NCI-H2196 (cell line): ENCODE data around the gene SH3TC2.
"Not testable (repeated sequence)": the region's sequence is repeated elsewhere in the genome, so short reads cannot be mapped to it uniquely, and the experiment has no call there.

ENCODE experiments used
- DNase-seq: peaks from one replicate; lab custom pipeline; 2025; ENCODE audit not compliant: unreplicated experiment; lab: John Stamatoyannopoulos, UW

Gene SH3TC2

DNA sequence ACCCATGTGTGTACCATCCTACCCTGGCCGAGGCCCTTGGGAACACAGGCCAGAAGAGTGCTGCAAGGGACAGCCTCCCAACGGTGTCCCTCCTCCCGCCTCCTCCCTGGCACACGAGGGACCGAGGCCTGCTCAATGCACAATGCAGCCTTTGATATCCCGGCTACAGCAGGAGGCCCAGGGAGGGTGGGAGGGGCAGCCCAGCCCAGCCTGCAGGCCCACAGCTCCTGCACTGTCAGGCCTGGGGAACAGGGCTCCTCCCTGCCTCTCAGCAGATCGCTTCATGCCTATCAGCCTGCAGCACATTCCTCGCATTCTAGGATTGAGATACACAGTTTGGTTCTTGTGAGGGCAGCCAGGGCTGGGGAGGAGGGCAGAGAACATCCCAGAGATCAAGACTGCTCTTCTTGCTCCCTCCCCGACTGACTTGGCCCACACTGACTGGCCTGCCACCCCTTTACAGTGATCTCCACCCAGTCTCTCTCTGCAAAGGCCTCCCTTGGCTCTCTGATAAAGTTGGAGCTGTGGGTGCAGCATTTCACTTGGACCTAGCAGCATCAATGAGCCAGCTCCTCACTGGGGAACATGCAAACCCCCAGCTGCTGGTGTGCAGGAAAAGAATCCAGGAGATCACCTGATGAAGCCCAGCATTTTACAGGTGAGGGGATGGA lies at the start of gene SH3TC2:
SH3TC2 (minus strand) TSS at position 46 of the 671 bp plus-strand sequence; CDS start at position 6, 40 bp downstream.
- no peak for DNase-seq

DNA sequence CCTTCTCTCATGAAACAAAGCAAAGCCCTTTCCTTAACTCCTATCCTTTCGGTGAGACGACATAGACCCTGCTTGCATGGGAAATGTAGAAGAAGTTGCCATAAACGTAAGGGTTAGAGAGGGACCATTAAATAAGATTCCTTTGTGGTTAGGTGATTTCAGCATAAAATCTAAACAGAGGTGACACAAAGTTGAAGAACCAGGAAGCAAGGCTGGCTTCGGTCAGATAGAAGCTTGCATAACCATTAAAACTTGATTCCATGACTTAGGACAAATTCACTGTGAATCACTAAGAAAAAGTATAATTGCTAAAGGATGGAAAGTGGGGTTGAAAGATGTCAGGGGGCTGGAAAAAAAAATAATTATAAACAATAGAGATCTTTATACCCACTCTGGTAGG lies 47.5 kb upstream of the SH3TC2 start:
- no peak for DNase-seq

DNA sequence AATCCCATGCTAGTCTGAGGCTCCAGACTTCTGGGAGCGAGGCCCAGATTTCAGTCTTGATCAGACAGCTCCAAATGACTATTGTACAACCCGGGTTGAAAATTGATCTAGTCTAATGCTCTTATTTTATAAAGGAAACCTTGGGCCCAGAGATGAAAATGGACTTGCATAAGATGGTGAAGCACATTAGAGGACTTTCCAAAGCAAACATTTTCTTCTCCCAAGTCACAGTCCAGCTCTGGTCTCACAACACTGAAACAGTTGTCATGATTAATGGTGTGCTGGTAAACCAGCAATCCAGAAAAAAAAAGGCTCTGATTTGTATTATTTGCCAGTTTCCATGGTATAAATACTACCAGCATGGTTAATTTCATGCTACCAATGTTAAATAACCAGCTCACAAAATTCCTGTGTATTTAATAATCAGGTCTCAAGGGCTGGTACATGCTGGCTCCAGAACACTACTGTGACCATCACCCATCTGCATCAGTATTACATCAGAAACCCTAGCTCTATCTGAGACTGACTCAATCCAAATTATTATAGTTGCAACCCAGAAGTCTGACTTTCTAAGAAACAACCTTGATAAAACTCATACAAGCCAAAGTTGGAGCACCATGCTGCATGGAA lies 45.9 kb upstream of the SH3TC2 start:
- DNase-seq = no peak

DNA sequence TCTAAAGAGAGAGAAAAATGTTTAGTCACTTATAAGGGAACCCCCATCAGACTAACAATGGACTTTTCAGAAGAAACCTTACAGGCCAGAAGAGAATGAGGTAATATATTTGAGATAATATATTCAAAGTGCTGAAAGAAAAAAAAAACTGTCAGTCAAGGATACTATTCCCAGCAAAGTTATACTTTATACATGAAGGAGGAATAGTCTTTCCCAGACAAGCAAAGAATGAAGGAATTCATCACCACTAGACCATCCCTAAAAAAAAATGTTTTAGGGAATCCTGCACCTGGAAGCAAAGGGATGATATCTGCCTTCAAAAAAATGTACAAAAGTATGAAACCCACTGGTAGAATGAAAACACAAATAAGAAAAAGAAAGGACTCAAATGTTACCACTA lies 37.5 kb upstream of the SH3TC2 start:
- DNase-seq = no peak

DNA sequence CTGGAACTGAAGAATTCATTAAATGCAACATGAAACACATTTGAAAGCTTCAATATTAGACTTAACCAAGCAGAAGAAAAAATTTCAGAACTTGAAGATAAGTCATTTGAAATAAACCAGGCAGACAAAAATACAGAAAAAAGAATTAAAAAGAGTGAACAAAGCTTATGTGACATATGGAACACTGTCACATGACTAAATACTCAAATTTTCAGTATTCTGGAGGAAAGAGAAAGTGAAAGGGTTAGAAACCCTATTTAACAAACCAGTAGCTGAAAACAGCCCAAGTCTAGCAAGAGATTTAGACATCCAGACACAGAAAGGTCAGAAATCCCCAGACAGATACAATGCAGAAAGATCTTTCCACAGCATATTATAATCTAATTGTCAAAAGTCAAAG lies 37.1 kb upstream of the SH3TC2 start:
- DNase-seq = no peak

DNA sequence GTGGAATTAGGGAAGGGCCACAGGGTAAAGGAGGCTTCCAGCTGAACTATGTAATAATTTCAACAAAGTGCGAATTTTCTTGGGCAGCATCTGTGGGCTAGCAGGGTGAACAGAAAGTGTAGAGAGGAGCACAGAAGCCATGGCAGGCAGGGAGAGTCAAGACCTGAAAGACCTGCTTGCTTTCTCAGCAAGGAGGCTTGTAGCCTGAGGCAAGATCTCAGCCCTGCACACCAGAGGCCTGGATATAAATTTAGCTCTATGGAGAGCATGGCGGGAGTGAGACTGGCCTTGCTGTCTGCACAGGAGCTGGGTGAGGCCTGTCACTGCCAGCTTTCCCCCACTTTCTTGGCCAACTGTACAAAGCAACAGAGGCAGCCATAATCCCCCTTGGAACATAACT lies 32.1 kb upstream of the SH3TC2 start:
- no peak for DNase-seq

DNA sequence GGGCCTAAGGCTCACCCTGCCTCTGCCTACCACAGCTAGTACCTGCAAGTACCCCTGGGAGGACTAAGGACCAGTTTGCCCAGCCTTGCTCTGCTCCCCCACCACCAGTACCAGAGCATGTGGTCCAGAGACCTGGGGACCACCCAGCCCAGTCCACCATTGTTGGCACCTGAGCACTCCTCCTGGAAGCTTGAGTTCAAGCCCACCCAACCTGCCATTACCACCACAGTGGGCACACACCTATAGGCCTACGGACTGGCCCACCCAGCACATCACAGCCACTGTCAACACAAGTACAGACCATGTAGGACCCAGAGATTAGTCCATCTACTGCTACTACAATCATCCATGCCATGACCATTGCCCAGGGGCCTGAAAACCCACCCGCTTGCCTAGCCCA lies 30.8 kb upstream of the SH3TC2 start:
- no peak for DNase-seq

DNA sequence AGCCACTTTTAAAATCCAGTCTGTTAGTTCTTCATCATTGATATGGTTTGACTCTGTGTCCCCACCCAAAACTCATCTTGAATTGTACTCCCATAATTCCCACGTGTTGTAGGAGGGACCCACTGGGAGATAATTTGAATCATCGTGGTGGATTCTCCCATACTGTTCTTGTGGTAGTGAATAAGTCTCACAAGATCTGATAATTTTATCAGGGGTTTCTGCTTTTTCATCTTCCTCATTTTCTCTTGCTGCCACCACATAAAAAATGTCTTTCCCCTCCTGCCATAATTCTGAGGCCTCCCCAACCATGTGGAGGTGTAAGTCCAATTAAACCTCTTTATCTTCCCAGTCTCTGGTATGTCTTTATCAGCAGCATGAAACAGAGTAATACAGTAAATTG lies 26.9 kb upstream of the SH3TC2 start:
- DNase-seq = no peak

DNA sequence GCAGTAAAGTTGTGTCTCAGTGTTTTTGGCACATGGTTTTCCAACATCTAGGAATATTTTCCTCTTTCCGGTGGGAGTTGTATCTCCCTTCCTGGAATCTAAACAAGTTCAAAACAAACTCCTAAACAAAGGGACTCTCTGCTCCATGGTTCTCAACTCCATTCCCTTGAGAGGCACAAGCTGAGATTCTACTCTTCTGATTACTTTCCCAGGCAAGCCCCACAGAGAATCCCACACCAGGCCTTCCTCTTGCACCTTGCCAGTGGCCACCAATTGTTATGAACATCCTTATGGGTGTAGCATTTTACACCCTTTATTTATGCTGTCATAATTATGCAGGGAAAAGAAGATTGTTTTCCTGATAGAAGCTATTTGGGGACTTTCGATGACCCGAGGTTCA lies 25.8 kb upstream of the SH3TC2 start:
- no peak for DNase-seq

DNA sequence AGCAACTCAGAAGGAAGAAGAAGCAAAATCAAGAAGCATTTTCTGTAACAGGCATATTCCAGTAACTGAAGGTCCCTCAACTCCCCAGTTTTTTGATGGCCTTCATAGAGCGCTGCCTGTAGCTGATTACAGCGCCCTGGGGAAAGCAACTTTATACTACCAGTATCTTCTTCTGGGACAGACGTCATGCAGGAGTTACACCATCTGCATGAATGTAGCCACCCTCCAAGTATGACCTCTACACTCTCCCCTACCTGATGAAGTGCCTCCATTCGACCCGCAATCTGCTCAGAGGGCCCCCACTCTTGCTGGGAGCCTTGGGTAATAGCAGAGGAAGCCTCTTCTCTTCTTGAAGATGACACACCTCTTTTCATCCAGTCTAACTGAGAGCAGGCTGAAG lies 21.0 kb upstream of the SH3TC2 start:
- DNase-seq = no peak

DNA sequence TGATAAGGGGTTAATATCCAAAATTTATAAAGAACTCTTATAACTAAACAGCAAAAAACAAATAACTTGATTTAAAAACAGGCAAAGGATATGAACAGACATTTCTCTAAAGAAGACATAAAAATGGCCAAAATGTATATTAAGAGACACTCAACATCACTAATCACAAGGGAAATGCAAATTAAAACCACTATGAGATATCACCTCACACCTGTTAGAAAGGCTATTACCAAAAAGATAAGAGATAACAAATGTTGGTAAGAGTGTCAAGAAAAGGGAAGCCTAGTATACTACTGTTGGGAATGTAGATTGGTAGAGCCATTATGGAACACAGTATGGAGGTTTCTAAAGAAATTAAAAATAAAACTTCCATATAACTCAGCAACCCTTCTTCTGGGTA lies 19.4 kb upstream of the SH3TC2 start:
- no peak for DNase-seq

DNA sequence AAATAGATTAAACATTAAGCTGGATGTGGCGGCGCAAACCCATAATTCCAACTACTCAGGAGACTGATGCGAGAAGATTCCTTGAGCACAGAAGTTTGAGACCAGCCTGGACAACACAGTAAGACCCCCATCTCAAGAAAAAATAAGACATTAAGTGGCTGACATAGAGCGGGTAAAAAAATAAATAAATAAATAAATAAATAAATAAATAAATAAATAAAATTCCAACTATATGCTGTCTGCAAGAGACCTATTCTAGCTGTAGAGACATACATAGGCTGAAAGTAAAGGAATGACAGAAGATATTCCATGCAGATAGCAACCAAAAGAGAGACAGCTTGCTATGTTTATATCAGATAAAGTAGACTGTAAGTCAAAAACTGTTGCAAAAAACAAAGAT lies 17.4 kb upstream of the SH3TC2 start:
- no peak for DNase-seq

DNA sequence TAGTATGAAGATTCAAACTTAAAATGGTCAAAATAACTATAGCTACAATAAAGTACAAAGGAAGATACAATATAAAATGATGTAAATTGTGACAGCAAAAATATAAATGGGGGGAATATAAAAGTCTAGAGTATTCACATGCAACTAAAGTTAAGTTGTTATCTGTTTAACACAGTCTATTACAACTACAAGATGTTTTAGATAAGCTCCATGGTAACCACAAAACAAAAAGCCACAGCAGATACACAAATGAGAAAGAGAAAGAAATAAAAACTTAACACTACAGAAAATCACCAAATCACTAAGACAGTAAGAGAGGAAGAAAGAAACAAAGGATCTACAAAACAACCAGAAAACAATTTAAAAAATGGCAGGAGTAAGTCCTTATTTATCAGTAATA lies 17.0 kb upstream of the SH3TC2 start:
- DNase-seq = no peak

DNA sequence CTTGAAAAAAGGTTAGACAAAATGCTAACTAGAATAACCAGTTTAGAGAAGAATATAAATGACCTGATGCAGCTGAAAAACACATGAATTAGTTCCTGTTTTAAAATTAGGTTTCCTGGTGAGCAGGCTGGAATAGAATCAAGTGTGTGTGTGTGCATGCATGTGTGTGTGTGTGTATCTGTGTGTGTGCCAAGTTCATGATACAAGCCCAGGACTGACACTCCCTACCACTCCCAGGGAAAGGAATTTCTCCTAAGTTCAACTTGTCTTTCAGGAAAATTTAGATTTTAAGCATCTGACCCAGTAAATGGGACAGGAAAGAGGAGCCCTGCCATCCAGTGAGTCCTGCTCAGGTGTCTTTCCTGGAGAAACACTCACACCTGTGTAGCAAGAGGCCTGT lies 11.2 kb upstream of the SH3TC2 start:
- not testable (repeated sequence) for DNase-seq

DNA sequence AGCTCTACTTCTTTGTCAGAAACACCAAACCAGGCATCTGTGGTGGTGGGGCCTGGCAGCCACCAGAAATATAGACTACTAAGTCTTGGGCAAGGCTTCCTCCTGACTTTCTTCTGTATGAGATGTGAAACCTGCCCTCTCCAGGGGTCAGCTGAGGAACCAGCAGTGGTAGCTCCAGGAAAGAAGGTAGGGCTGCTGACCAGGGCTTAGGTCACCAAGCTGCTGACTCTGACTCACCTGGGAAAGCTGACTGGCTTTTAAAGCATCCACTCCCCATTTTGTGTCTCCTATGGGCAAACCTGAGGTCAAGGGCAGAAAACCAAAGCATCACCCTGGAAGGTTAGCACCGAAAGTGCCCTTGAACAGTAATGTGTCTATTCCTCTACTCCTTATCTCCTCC lies 10.4 kb upstream of the SH3TC2 start:
- no peak for DNase-seq

DNA sequence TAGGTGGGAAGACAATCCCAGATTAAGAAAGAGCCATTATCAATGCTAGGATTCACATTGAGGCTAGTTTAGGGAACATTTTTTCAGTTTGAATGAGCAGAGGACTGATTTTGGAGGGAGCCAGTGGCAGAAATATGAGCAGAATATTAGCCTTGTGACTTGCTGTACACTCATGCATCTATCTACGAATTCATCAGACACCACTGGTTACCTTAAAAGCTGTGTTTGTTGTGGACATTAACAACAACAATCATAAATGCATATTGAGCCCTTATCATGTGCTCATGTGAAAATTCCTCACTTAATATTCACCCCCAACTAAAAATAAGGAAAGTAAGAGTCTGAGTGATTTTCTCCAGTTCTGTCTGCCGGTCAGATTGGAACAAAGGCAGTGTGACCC lies 9.9 kb upstream of the SH3TC2 start:
- no peak for DNase-seq

DNA sequence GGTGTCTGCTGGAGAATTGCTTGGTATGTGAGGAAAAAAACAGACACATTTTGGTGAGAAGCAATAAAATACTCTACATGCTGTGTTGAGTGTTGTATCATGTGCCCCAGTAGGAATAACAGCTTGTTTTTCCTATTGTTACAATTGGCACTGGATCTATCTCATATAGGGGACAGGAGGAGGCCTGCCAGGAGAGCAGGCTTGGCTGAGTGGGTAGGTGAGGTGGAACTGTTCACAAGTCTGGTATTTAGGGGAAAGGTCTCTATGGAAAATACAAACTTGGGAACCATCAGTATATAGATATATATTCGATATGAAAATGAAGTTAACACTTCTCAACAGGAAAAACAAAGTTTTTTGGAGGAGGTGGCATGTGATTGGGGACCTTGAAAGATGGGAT lies 9.5 kb upstream of the SH3TC2 start:
- no peak for DNase-seq

DNA sequence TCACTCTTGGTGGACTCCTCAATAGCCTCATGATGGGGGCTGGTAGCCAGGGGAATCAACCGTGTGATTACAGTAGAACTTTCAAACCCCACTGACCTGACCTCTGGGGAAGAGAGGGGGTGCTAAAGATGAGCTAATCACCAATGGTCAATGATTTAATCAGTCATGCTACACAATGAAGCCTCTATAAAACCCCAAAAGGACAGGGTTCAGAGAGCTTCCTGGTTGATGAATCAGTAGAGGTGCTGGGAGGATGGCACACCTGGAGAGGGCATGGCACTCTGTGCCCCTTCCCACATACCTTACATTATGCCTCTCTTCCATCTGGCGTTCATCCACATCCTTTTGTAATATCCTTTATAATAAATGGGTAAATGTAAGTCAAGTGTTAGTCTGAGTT lies 8.9 kb upstream of the SH3TC2 start:
- no peak for DNase-seq

DNA sequence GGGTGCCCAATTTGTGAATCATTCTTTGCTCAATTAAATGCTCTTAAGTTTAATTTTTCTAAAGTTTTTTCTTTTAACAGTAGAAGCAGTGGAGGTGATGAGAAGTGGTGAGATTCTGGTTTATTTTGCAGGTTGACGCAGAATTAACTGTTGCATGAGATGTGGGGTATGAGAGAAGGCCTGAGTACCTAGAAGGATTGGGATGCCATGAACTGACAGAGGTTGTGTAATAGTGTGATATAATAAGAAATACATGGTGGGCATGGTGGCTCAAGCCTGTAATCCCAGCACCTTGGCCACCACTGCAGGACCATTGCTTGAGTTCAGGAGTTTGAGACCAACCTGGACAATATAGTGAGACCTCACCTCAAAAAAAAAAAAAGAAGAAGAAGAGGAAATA lies 8.4 kb upstream of the SH3TC2 start:
- no peak for DNase-seq

DNA sequence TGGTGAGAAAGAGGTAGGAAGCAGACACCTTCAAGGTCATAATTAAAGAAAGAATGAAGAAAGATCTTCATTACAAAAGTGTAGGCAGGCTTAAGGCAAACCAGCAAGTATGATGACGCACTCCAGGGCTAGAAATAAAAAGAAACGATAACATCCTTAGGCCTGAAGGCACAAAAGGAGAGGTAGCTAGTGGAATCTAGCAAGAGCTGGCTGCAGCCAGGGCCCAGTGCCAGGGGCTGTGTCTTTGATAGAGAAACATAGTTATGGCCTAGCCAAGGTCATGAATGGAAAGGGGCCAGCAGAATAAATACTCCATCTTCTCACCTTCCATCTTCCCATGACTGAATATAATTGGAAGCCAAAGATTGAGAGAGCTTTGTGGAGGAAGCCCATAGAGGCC lies 6.8 kb upstream of the SH3TC2 start:
- DNase-seq = no peak

DNA sequence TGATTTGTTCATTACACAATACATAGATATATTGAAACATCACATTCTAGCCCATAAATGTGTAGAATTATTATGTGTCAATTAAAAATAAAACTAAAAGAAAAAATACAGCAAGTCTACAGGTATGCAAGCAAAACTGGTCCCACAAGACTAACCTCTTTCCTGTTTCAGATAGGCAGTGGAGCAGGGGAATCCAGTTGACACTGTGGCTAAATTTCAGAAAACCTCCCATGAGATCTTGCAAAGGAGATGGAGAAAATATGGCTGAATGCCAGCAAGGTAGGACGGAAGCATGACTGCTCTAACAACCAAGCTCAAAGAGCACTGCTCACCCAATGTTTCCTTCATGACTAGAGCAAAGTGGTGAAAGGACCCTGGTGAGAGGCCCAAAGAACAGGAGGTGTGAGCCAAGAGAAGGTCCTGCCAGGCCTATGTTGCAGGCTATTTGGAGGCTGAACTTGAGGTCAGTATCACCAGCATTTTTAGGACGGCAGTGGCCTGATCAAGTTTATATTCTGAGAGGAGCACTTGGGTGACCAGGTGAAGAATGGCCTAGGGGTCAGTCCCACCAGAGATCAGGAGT lies 1.1 kb upstream of the SH3TC2 start:
- no peak for DNase-seq

DNA sequence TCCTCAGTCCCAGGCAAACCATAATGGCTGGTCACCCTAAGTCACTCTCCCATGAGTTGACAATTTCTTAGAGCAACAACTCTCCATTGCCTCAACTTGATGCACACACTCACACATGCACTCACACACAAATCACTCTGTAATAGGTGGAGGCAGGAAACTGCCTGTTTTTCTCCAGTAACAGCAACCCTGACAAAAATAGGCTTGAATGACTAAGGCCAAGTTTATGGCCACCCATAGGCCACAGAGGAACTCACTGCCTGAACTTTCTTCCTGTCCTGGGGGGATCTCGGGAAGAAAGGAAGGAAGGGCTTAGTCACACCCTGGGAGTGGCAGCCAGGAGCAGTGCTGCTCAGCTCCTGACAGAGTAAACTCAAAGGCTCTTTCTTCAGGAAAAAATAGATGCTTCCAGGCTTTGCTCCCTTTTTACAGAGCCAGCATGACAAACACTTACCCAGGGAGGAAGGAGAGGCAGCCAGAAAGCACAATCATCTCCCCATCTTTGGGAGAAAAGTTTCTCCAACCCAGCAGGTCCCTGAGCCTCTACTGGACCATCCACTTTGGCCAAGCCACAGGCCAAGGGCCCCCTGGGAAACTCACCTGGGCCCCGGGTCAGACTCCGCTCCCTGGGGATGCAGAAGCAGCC lies 368 bp downstream of the SH3TC2 start:
- no peak for DNase-seq
